HG03196 (cell line): ENCODE results near the gene AUTS2.

Experiments
- ATAC-seq: cut with Tn5 transposase; IDR thresholded peaks from one replicate; pipeline ENCODE4 v1.9.1; 2021; ENCODE audit not compliant: unreplicated experiment

The AUTS2 gene

GRCh38 chr7:70684173-70684572, 1085.9 kb downstream of the AUTS2 start:
- ATAC-seq = no peak

DNA sequence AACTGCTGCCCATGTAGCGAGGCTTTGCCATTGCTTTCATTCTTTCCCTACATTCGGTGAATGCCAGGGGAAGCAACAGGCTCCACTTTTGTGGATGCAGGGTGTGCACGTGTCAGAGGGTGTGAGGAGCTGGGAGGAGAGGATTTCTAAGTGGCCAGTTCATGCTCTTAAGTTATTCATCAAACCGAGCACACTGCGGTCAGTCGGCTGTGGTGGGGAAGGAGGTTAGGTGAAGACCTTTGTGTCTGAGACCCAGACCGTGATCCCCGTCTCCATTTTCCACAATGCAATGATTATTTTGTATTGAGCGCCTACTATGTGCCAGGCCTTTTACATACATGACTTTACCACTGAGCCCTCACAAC, 1095.0 kb downstream of the AUTS2 start:
- ATAC-seq = no peak

DNA sequence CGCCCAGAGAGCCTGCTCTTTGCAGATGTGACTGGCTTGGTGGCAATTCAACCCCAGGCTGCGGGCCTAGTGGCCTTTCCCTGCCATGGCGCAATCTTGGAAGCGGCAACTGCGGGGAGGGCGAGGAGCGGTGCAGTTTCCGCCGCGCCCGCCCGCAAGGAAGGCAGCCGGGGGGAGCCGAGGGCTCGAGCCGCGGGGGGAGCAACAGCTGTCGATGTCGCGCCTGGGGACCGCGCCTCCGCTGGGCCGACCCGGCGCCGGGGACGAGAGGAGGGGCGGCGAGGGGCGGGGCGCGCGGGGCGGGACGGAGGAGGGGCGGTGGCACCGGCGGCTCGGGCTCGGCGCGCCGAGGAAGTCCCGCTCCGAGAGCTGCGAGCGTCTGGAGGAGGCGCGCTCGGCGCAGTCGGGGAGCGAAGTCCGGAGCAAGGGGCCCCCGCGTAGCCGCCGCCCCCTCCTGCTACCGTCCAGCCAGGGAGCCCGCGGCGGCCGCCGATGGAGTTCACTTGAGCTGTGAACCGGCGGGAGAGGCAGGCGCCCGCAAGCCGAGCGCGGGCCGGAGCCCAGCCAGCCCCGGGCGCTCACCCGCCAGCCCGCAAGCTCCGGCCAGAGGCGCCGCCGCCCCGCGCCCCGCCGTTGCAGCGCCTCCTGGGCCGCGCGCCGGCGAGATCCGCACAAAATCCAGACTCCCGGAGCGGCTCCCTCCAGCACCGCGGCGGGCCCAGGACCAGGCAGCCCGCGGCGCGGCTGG, 1095.6 kb downstream of the AUTS2 start:
- ATAC-seq = peak; percentile 49

- ATAC-seq = peak; percentile 39
Observed at GRCh38 chr7:70694434-70694970, 1096.2 kb downstream of the AUTS2 start.

DNA sequence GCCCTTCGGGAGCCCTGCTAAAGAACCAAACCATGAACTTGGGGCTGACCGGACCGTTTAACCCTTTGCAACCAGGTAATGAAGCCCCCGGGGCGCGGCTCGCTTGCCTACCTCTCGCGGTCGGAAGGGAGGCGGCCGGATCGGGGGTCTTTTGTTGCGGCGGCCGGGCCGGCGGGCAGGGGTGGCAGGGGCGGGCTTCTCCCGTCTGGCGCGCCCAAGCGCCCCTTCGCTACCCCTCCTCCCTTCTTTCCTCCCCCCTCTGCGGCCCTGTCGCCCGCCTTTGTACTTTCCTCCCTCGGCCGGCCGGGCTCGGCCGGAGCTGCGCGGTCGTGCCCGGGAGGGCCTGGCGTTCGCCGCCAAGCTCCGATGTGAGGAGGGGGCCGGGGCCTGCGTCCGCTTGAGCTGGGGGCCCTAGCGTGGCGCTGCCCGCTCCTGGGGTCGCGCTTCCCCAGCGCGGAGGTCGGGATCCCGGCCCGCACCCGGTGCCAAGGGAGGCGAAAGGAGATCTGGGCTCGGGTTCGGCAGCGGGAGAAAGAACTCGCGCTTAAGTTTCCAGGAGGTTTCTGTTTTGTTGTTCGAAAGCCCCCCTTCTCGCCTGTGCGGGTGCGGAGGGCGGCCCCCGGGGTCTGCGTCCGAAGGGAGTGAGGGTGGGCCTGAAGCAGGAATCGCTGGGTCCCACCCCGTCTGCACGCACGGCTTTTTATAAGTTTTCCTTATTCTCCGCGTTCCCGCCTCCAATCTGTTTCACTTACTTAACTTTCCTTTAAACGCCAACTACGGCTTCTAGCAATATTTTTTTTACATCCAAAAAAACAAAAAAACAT, 1096.9 kb downstream of the AUTS2 start:
- no peak for ATAC-seq

DNA sequence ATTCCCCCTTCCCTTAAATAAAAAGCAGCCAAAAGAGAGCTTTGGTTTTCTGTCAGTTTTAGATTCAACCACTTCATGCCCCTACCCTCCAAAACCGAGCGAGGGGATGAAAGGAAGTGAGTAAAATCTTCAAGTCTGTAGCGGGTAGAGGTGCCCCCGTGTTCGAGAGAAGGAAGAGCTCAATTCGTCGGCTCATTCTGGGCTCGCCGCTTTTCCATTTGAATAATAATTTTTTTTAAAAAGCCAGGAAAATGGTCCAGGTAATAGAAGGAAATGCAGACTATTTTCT, 1097.5 kb downstream of the AUTS2 start:
- ATAC-seq = no peak

DNA sequence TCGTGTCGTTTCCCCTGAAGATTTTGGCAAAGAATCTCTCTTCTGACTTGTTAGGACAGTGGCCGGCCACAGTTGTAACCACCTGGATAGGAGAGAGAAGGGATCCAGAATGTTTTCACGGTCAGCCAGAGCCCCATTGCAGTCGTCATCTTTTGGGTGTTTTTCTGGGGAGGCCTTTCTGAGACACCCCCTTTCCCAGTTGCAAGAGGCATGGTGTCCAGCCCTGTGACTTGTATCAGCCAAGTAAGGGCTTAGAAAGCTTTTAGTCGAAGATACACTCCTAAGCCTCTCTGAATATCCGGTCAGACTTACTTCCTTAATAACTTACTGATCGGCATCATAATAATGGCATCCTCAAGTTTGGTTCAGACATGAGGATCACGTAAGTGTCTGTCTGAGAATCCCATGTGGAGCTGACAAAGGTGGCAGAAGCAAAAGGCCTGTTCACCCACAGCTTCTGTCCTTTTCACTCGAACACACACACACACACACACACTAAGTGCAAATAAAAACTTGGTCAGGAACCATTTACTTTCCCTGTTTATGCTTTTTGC, 1098.0 kb downstream of the AUTS2 start:
- ATAC-seq = no peak

GRCh38 chr7:70698219-70698832, 1100.1 kb downstream of the AUTS2 start:
- ATAC-seq = no peak

DNA sequence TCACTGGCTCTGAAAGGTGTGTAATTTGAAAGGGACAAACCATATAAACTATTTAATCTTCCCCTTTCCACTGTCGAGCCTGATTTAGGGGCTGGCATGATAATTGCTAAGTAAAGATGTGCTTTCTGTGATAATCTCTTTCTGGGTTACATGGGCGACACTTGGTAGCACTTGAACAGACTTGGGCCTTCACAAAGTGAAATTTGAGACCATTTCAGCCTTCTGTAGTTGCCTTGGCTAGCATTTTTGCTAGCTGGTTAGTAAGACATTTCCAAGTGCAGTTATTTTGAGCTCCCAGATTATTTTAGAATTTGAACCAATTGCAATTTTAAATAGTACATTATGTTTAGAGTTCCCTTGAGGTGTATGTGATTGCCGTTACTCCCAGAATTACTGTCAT, 1101.0 kb downstream of the AUTS2 start:
- no peak for ATAC-seq

DNA sequence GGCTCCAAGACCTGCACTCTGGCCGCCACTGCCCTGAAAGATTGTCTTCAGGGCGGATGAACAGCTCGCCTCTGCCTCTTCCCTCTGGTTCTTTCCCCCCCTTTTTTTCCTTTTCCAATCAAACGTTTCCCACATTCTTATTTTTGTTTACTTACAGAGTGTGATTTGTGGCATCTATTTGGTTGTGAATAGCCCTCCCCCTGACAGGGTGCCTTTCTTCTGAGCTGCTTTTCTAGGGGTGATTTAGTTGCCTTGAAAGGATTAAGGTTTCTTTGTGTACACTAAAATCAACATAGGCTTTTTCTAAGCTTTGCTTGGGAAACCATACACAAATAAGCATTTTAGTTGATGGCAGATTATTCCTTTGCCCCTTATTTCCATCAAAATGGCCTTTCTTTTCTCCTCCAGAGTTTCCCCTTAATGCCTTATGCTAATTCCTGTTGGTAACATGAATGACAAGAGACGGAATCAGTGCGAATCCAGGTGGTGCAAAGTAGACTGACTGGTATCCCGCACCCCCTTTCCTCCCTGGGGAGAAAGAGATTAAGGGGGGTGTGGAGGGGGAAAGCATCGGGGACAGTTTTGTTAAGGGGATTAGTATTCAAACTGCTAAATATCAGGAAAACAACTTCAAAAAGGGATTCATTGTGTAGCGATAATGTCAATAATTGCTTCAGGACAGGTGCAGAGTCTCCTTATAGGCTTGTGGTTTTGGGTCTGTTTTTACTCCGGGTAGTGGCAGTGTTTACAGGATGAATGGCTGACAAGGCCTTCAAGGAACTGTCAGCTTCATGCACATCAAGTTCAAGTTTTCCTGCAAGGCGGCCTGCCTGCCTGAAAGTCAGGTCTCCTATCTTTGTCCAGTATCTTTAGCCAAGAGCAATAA, 1102.0 kb downstream of the AUTS2 start:
- ATAC-seq = no peak

DNA sequence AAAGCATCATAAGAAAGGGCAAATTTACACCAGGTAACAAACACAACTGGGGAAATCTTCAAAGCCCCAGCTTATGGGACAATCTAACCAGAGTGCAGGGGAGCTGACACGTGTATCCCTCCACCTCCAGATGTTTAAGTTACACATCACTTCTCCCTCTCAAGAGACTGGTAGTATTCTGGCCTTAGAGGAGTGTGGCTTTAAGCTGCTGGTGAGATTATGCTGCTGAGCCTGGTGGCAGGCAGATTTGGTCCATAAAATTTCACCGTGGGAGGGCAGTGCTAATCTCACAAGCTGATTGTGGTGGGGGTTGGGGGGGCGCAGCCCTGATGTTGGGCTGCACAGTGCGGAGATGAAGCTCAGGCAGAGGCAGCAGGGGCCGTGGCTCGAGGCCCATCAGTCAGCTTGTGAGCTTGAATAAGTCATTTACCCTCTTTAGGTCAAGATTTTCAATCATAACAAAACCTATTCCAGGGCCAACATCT, 1102.7 kb downstream of the AUTS2 start:
- ATAC-seq = no peak

DNA sequence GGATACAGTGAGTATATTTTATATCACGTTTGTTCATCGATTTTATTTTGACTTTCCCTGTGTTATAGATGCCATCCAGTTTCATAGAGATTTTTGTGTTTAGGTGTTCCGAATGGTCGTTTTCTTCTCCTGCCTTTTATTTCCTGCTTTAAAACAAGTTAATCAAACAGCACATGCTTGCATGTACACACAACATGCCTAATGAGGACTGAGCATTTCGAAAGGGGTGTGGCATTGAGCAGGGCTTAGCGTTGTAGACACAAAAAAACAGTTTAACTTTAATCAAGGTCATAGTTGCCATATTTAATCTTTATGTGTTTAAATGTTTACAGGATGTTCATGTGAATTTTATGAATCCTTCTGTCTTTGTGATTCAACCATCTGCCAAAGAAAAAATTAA, 1103.2 kb downstream of the AUTS2 start:
- no peak for ATAC-seq

GRCh38 chr7:70701991-70702390, 1103.7 kb downstream of the AUTS2 start:
- ATAC-seq = no peak

DNA sequence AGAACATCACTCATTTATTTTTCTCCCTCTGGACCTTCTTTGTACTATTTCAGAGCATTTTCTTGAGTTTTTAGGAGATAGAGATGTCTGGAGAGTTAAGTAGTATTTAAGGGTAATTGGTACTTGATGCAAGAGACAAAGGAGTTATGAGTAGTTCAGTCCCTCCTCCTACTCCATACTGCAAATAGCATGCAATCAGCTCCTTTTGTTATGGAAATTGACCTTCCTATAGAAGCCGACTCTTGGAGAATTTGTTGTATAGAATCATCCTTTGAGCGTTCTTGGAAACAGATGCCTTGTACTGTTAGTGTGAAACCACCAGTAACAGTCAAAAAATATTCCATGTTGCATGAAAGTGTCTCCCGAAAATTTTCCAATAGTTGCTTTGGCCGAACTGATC, 1105.5 kb downstream of the AUTS2 start:
- ATAC-seq = no peak

- ATAC-seq = no peak
Observed at GRCh38 chr7:70704831-70705346, 1106.6 kb downstream of the AUTS2 start.

DNA sequence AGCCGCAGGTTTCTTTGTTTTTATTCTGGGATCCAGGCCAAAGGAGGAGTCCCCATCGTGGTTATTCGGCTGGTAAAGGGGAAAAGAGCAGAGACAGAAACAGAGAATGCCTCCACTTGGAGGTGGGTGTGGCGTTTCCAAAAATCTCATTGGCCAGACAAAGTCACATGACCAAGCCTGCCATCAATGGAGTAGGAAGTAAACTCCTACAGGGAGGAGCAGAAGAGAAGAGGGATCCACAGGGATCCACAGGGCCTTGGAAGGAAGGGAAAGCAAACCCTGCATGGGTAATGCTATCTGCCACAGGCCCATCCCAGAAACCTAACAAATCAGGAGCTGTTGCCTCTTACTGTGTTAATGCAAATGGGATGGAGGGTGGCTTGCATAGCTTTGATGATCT, 1107.9 kb downstream of the AUTS2 start:
- ATAC-seq = no peak

GRCh38 chr7:70706698-70707097, 1108.4 kb downstream of the AUTS2 start:
- ATAC-seq = no peak

DNA sequence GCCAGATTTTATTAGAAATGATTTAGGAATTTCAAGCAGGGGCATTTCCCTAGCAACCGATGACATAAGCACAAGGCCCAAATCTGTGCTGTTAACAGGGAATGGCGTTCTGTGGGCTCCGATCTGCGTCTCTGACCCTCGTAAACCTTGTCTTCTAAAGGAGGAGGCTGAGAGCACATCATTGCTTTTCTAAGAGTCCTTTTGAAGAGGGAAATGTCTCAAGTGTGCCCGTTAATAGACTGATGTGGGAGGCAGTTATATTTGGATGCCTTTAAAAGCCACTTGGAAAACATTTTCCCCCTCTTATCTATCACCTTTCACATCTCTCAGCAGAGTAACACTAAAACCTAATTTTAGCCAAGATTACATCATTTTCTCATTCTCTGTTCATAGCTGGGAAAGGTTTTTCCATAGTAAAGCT, 1109.6 kb downstream of the AUTS2 start:
- ATAC-seq = no peak

GRCh38 chr7:70710011-70710480, 1111.8 kb downstream of the AUTS2 start:
- ATAC-seq = no peak

- ATAC-seq = no peak
Observed at GRCh38 chr7:70710651-70711050, 1112.4 kb downstream of the AUTS2 start.
